Measurements from ENCODE around the gene MED1. TPM values are rescaled to one million over a fixed set of nuclear protein-coding genes. Genes with fewer than 3 reads are reported as not detected.

MED1 gene
- total RNA-seq, 2 donors from 2014 or later, result 9.2 to 9.3 TPM

- H3K4me1 ChIP-seq, result peaks cover under 1% of the 10 kb centered on the region
- DNase-seq (no peak), ATAC-seq (no peak)
- TF ChIP-seq CTCF (IDR thresholded peaks at IDR 0.05), result no peak
- no peak for TF ChIP-seq POLR2A (IDR thresholded peaks at IDR 0.05)
- no peaks in the 10 kb centered on the region for H3K9me3 ChIP-seq
- no peaks in the 10 kb centered on the region for H3K36me3 ChIP-seq (replicated peaks in 1 of 2; ENCODE audit: insufficient read depth in 1 of 2, low read depth in 2 of 2)
- no peak overlapping the region for H3K27ac ChIP-seq
- 82 to 91% methylated on average over 8 of the region's 8 CpGs for WGBS, 2 donors
- no peaks in the 10 kb centered on the region for H3K27me3 ChIP-seq
- H3K4me3 ChIP-seq, result no peak overlapping the region
- intact Hi-C loops (cut with DNase I), result no loop called here
Measured at GRCh38 chr17:39364236-39365025, 86.6 kb downstream of the MED1 start.

GRCh38 chr17:39361064-39361463 is 90.0 kb downstream of the MED1 start:
- Histone ChIP-seq H3K4me3 (no peak overlapping the region), H3K4me1 (peaks cover 4% of the 10 kb centered on the region), H3K27ac (no peak overlapping the region), H3K36me3 (replicated peaks in 1 of 2; ENCODE audit: insufficient read depth in 1 of 2, low read depth in 2 of 2) (no peaks in the 10 kb centered on the region), H3K27me3 (no peaks in the 10 kb centered on the region), H3K9me3 (no peaks in the 10 kb centered on the region)
- TF ChIP-seq POLR2A (IDR thresholded peaks at IDR 0.05) (no peak), CTCF (IDR thresholded peaks at IDR 0.05) (no peak)
- no peak for ATAC-seq
- DNase-seq, result no peak
- WGBS, 2 donors, result 34 to 64% methylated on average over 1 of the region's 1 CpG
- intact Hi-C loops (cut with DNase I), result no loop called here

GRCh38 chr17:39360537-39360936 is 90.5 kb downstream of the MED1 start:
- Histone ChIP-seq H3K9me3 (no peaks in the 10 kb centered on the region), H3K4me1 (peaks cover 4% of the 10 kb centered on the region), H3K27ac (no peak overlapping the region), H3K4me3 (no peak overlapping the region), H3K36me3 (replicated peaks in 1 of 2; ENCODE audit: insufficient read depth in 1 of 2, low read depth in 2 of 2) (no peaks in the 10 kb centered on the region), H3K27me3 (no peaks in the 10 kb centered on the region)
- intact Hi-C loops (cut with DNase I), result no loop called here
- no peak for ATAC-seq
- 62 to 71% methylated on average over 3 of the region's 3 CpGs for whole genome bisulfite sequencing, 2 donors
- TF ChIP-seq POLR2A (IDR thresholded peaks at IDR 0.05) (no peak), CTCF (IDR thresholded peaks at IDR 0.05) (no peak)
- no peak for DNase-seq

- ATAC-seq (no peak), DNase-seq (no peak)
- Histone ChIP-seq H3K27me3 (no peaks in the 10 kb centered on the region), H3K9me3 (no peaks in the 10 kb centered on the region), H3K4me1 (peaks cover 4% of the 10 kb centered on the region), H3K27ac (no peak overlapping the region), H3K36me3 (replicated peaks in 1 of 2; ENCODE audit: insufficient read depth in 1 of 2, low read depth in 2 of 2) (no peaks in the 10 kb centered on the region), H3K4me3 (no peak overlapping the region)
- 68 to 100% methylated on average over 1 of the region's 1 CpG for WGBS, 2 donors
- intact Hi-C loops (cut with DNase I), result no loop called here
- no peak for TF ChIP-seq POLR2A (IDR thresholded peaks at IDR 0.05)
- TF ChIP-seq CTCF (IDR thresholded peaks at IDR 0.05), result no peak
Measured at GRCh38 chr17:39359994-39360393, 91.1 kb downstream of the MED1 start.

- Histone ChIP-seq H3K27me3 (no peaks in the 10 kb centered on the region), H3K9me3 (no peaks in the 10 kb centered on the region), H3K4me3 (no peak overlapping the region), H3K27ac (no peak overlapping the region), H3K4me1 (peaks cover 4% of the 10 kb centered on the region), H3K36me3 (replicated peaks in 1 of 2; ENCODE audit: insufficient read depth in 1 of 2, low read depth in 2 of 2) (no peaks in the 10 kb centered on the region)
- DNase-seq (no peak), ATAC-seq (no peak)
- WGBS, 2 donors, result 68 to 79% methylated on average over 3 of the region's 3 CpGs
- intact Hi-C loops (cut with DNase I), result no loop called here
- TF ChIP-seq POLR2A (IDR thresholded peaks at IDR 0.05) (no peak), CTCF (IDR thresholded peaks at IDR 0.05) (no peak)
Measured at GRCh38 chr17:39357986-39358385, 93.1 kb downstream of the MED1 start.

Measured in body of pancreas (tissue), 4 donors.